OCI-M2 (cell line): ENCODE data around the gene MOB3B.

ENCODE experiments used
- DNase-seq: peaks from one replicate; lab custom pipeline; 2025; ENCODE audit not compliant: unreplicated experiment; lab: John Stamatoyannopoulos, UW

MOB3B gene

GRCh38 chr9:27393054-27393846 lies 136.4 kb downstream of the MOB3B start:
- DNase-seq, result no peak

- no peak for DNase-seq
Observed at GRCh38 chr9:27392451-27392850, 137.2 kb downstream of the MOB3B start.

GRCh38 chr9:27391040-27391895 lies 138.3 kb downstream of the MOB3B start:
- DNase-seq, result no peak

- DNase-seq, result no peak
Observed at GRCh38 chr9:27388150-27388549, 141.5 kb downstream of the MOB3B start.

- DNase-seq, result no peak
Observed at GRCh38 chr9:27387722-27388121, 141.9 kb downstream of the MOB3B start.

GRCh38 chr9:27386571-27387091 lies 143.0 kb downstream of the MOB3B start:
- no peak for DNase-seq

GRCh38 chr9:27385606-27386322 lies 143.8 kb downstream of the MOB3B start:
- DNase-seq, result no peak

GRCh38 chr9:27384262-27385014 lies 145.2 kb downstream of the MOB3B start:
- no peak for DNase-seq

GRCh38 chr9:27383524-27383923 lies 146.1 kb downstream of the MOB3B start:
- no peak for DNase-seq

- no peak for DNase-seq
Observed at GRCh38 chr9:27382975-27383374, 146.6 kb downstream of the MOB3B start.

GRCh38 chr9:27382308-27382707 lies 147.3 kb downstream of the MOB3B start:
- no peak for DNase-seq

- no peak for DNase-seq
Observed at GRCh38 chr9:27379311-27380251, 150.0 kb downstream of the MOB3B start.

GRCh38 chr9:27377811-27378456 lies 151.7 kb downstream of the MOB3B start:
- no peak for DNase-seq

GRCh38 chr9:27377147-27377807 lies 152.3 kb downstream of the MOB3B start:
- DNase-seq, result no peak

GRCh38 chr9:27373851-27374250 lies 155.8 kb downstream of the MOB3B start:
- DNase-seq, result no peak

GRCh38 chr9:27372615-27373014 lies 157.0 kb downstream of the MOB3B start:
- no peak for DNase-seq

GRCh38 chr9:27371382-27371781 lies 158.2 kb downstream of the MOB3B start:
- DNase-seq, result no peak

GRCh38 chr9:27369591-27369990 lies 160.0 kb downstream of the MOB3B start:
- DNase-seq, result no peak
